HCT116 (cell line): ENCODE results near the gene NR6A1. TPM values are rescaled to one million over a fixed set of nuclear protein-coding genes. Genes with fewer than 3 reads are reported as not detected.
A peak's percentile ranks its signal among the peaks of the same experiment; 100 is the strongest.

Source experiments
- ATAC-seq: fragments of 200-7000 bp; cut with Tn5 transposase; 2 replicates; pipeline ENCODE4 v1.9.1; 2020; ENCODE audit warnings: mild to moderate bottlenecking, moderate library complexity
- BruUV-seq: library from RNA; stranded (reverse); fragments of 400-500 nt; replicated peaks from 2 replicates; lab custom pipeline; 2021; lab: Mats Ljungman, UMichigan
- CTCF ChIA-PET: fragments of 300-600 bp; sonication (Branson Sonifier 250); formaldehyde crosslinking; loops from one replicate; lab custom pipeline; 2021; ENCODE audit warnings: antibody characterized with exemption; lab: Charles Lee
- POLR2A ChIA-PET: fragments of 300-600, 350-600 bp; sonication (Branson Sonifier 250); formaldehyde crosslinking; loops from one replicate; lab custom pipeline; 2021; ENCODE audit warnings: antibody characterized with exemption; lab: Charles Lee
- RAD21 ChIA-PET, 2 experiments: fragments of 300-600 bp; sonication (Branson Sonifier 250); formaldehyde crosslinking; loops; one replicate each; lab custom pipeline; 2023; ENCODE audit warnings: low total read pairs in 2 of 2; ENCODE audit not compliant: uncharacterized antibody in 2 of 2, unreplicated experiment in 2 of 2, low non-redundant PET in 1 of 2; lab: Charles Lee
- DNase-seq: peaks from one replicate; pipeline ENCODE4 v3.0.0-alpha.2; 2010; ENCODE audit warnings: low read depth, low spot score
- H2AFZ ChIP-seq: fragments of 200-600 bp; shearing (Covaris generic), sonication (generic); 2 replicates; pipeline ENCODE4 v1.6.1; 2017; ENCODE audit warnings: low read depth, mixed run types, mixed read lengths, antibody characterized with exemption, low read length; ENCODE audit not compliant: poor library complexity, severe bottlenecking
- H3K27ac ChIP-seq: 2 replicates; pipeline ENCODE4 v1.5.1; 2012; ENCODE audit warnings: low read depth, low read length
- H3K27me3 ChIP-seq: fragments of 200-600 bp; sonication (generic); 2 replicates; pipeline ENCODE4 v1.6.1; 2016; ENCODE audit warnings: mixed run types, low read length, mixed read lengths; ENCODE audit not compliant: insufficient read depth
- H3K36me3 ChIP-seq, 2 experiments: fragments of 200-500 bp in 1 of 2; fragments of 200-600 bp in 1 of 2; sonication (Bioruptor generic) in 1 of 2; sonication (generic) in 1 of 2; 2 replicates each; pipeline versions ENCODE4 v1.5.1 to v1.6.1; 2014 to 2016; ENCODE audit warnings: low read length in 2 of 2, inconsistent platforms in 1 of 2, mixed read lengths in 1 of 2, mixed run types in 1 of 2; ENCODE audit not compliant: insufficient read depth in 2 of 2, control insufficient read depth in 1 of 2
- H3K4me1 ChIP-seq, 2 experiments: fragments of 200-600 bp in 1 of 2; sonication (generic) in 1 of 2; 2 replicates each; pipeline versions ENCODE4 v1.5.1 to v1.6.1; 2012 to 2017; ENCODE audit warnings: low read length in 2 of 2, inconsistent platforms in 1 of 2, mild to moderate bottlenecking in 1 of 2, mixed read lengths in 1 of 2, mixed run types in 1 of 2, moderate library complexity in 1 of 2; ENCODE audit not compliant: insufficient read depth in 2 of 2, control insufficient read depth in 1 of 2
- H3K4me2 ChIP-seq: fragments of 200-600 bp; sonication (generic); 2 replicates; pipeline ENCODE4 v1.6.1; 2017; ENCODE audit warnings: mixed run types, low read length, mixed read lengths
- H3K4me3 ChIP-seq, 2 experiments: fragments of 200-600 bp in 1 of 2; sonication (generic) in 1 of 2; replicated peaks in 1 of 2; 2 replicates each; pipeline ENCODE4 v1.5.1; 2011 to 2016; ENCODE audit warnings: low read length in 2 of 2, control low read depth in 1 of 2, low read depth in 1 of 2, mild to moderate bottlenecking in 1 of 2, mixed read lengths in 1 of 2, mixed run types in 1 of 2
- H3K79me2 ChIP-seq: fragments of 200-600 bp; sonication (generic); 2 replicates; pipeline ENCODE4 v1.6.1; 2017; ENCODE audit warnings: mild to moderate bottlenecking, mixed run types, low read length, moderate library complexity, mixed read lengths; ENCODE audit not compliant: insufficient read depth
- H3K9ac ChIP-seq: fragments of 200-600 bp; sonication (generic); 2 replicates; pipeline ENCODE4 v1.6.1; 2016; ENCODE audit warnings: low read length, mixed read lengths
- H3K9me2 ChIP-seq: fragments of 200-600 bp; sonication (generic), shearing (Covaris generic); 2 replicates; pipeline ENCODE4 v1.6.1; 2017; ENCODE audit warnings: mixed run types, mild to moderate bottlenecking, moderate library complexity; ENCODE audit not compliant: insufficient read depth
- H3K9me3 ChIP-seq, 2 experiments: fragments of 200-500 bp in 1 of 2; fragments of 200-600 bp in 1 of 2; sonication (Bioruptor generic) in 1 of 2; sonication (generic) in 1 of 2; 2 replicates each; pipeline ENCODE4 v1.6.1; 2014 to 2017; ENCODE audit warnings: low read length in 2 of 2, mixed read lengths in 2 of 2, inconsistent platforms in 1 of 2, low read depth in 1 of 2, mild to moderate bottlenecking in 1 of 2, mixed run types in 1 of 2, moderate library complexity in 1 of 2; ENCODE audit not compliant: control insufficient read depth in 1 of 2, insufficient read depth in 1 of 2
- H4K20me1 ChIP-seq: fragments of 200-600 bp; sonication (generic), shearing (Covaris generic); 2 replicates; pipeline ENCODE4 v1.6.1; 2017; ENCODE audit warnings: mixed run types, mild to moderate bottlenecking, moderate library complexity; ENCODE audit not compliant: insufficient read depth
- CBX3 ChIP-seq: IDR thresholded peaks from 2 replicates; pipeline ENCODE4 v1.6.1; 2012; ENCODE audit warnings: low read depth
- CEBPB ChIP-seq: IDR thresholded peaks from 2 replicates; pipeline ENCODE4 v1.6.1; 2012; ENCODE audit warnings: low read depth
- EGR1 ChIP-seq: IDR thresholded peaks from 2 replicates; pipeline ENCODE4 v1.6.1; 2012; ENCODE audit warnings: low read depth
- ELF1 ChIP-seq: IDR thresholded peaks from 2 replicates; pipeline ENCODE4 v1.6.1; 2012; ENCODE audit warnings: low read depth, borderline replicate concordance
- FOSL1 ChIP-seq: IDR thresholded peaks from 2 replicates; pipeline ENCODE4 v1.6.1; 2012; ENCODE audit warnings: low read depth
- POLR2A ChIP-seq: IDR thresholded peaks from 2 replicates; pipeline ENCODE4 v1.7.0; 2011; ENCODE audit warnings: borderline replicate concordance; ENCODE audit not compliant: insufficient read depth, insufficient read length; ENCODE audit errors: extremely low read depth
- POLR2AphosphoS5 ChIP-seq: IDR thresholded peaks from 2 replicates; pipeline ENCODE4 v1.6.1; 2011; ENCODE audit warnings: mild to moderate bottlenecking, low read depth, low read length, moderate library complexity
- RAD21 ChIP-seq: IDR thresholded peaks from 2 replicates; pipeline ENCODE4 v1.6.1; 2012; ENCODE audit warnings: low read depth, mild to moderate bottlenecking
- TCF7L2 ChIP-seq: IDR thresholded peaks from 2 replicates; pipeline ENCODE4 v1.7.0; 2011; ENCODE audit warnings: borderline replicate concordance, inconsistent platforms; ENCODE audit not compliant: insufficient read depth, insufficient read length; ENCODE audit errors: extremely low read depth
- YY1 ChIP-seq: IDR thresholded peaks from 2 replicates; pipeline ENCODE4 v1.6.1; 2011; ENCODE audit warnings: low read length, low read depth, moderate library complexity, mild to moderate bottlenecking; ENCODE audit not compliant: insufficient replicate concordance; ENCODE audit errors: extremely low read depth
- ZFX ChIP-seq: fragments of 450-650 bp; IDR thresholded peaks from 2 replicates; pipeline ENCODE4 v1.6.1; 2017
- ZNF274 ChIP-seq: fragments of 200-500 bp; sonication (Bioruptor generic); IDR thresholded peaks from 2 replicates; pipeline ENCODE4 v1.6.1; 2014; ENCODE audit warnings: mild to moderate bottlenecking, low read depth, low read length, inconsistent platforms
- intact Hi-C: fragments of 100-400 bp; cut with micrococcal nuclease; formaldehyde crosslinking; loops from 2 replicates; pipeline ENCODE4 v1.10.0; 2022
- total RNA-seq: library from RNA; stranded (reverse); gene quantifications from one replicate; pipeline ENCODE4 v1.2.1, GENCODE V29; 2021; ENCODE audit not compliant: unreplicated experiment
- TF ChIP-seq, protein P1 (sequence below): IDR thresholded peaks from 2 replicates; pipeline ENCODE4 v1.6.1; 2012

The NR6A1 gene
- total RNA-seq, 1 experiment from 2014 or later, result 9.9 TPM

DNA sequence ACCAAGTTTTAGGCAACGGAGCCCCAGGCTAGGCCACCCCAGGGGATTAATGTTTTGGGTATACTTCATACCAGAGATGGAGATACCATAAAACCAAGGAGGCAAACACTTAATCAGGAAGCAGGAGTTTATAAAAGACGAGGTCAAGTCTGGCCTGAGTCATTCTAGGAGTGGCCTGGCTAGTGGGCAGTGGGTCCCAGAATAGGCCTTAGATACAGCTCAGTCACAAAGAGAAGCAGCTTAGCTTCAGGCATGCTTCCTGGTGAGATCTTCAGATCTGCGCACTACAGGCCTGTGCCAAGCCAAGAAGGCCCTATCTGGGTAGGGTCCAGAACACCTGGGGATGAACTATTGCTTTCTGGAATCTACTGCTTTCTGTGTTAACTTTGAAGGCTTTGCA, 243.3 kb downstream of the NR6A1 start:
- Histone ChIP-seq H2AFZ (no peak overlapping the region), H3K27me3 (no peaks in the 10 kb centered on the region), H3K36me3 (peaks cover 0 to 5% of the 10 kb centered on the region in 2 experiments; a peak in 1 of 4 replicates), H4K20me1 (no peaks in the 10 kb centered on the region), H3K4me3 (no peak overlapping the region), H3K9me2 (no peaks in the 10 kb centered on the region), H3K9ac (no peak overlapping the region), H3K27ac (0 out of 2 replicates have a peak overlapping the region, but pooled peaks have one; percentile 15), H3K9me3 (no peaks in the 10 kb centered on the region), H3K79me2 (no peaks in the 10 kb centered on the region), H3K4me1 (peaks cover 3 to 20% of the 10 kb centered on the region in 2 experiments; a peak in 2 of 4 replicates), H3K4me2 (peak overlapping the region; percentile 12)
- intact Hi-C loops, result no loop called here
- TF ChIP-seq POLR2AphosphoS5 (no peak), YY1 (no peak)
- TF ChIP-seq, protein P1, sequence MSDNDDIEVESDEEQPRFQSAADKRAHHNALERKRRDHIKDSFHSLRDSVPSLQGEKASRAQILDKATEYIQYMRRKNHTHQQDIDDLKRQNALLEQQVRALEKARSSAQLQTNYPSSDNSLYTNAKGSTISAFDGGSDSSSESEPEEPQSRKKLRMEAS, result no peak
- BruUV-seq, result no TSS peak
- DNase-seq, result no peak
- ATAC-seq, result peak; percentile 76
- ChIA-PET POLR2A (no interaction called here), RAD21 (no interaction called here), CTCF (interaction anchor here (0.9 to 3.0 kb wide), 2 partner anchors 9 to 12 kb away, joined by 4 to 16 read pairs; no protein-coding TSS in a partner anchor)

DNA sequence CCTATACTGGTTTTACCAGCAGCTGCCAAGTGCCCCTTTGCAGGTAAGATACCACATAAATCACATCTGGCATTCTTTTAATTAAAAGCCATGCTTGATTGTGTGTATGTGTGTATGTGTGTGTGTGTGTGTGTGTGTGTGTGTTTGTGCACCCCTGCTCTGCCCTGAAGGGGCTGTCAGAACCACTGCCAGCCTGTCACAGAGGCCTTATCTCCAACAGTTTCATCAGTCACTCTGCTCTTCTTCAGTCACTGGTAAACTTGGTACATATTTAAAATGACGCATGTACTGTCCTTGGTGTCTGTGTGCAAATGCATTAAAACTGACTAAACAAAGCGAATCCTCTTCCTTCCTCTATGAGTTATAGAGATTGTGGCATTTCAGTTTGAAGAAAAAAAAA, 244.9 kb downstream of the NR6A1 start:
- TF ChIP-seq TCF7L2, result no peak
- TF ChIP-seq RAD21, result no peak
- no peak for TF ChIP-seq POLR2A
- TF ChIP-seq ZFX, result no peak
- no peak for TF ChIP-seq ELF1
- no peak for TF ChIP-seq CBX3
- TF ChIP-seq ZNF274, result no peak
- no peak for TF ChIP-seq EGR1
- TF ChIP-seq FOSL1, result no peak
- no peak for TF ChIP-seq CEBPB
- Histone ChIP-seq H3K4me3 (no peak overlapping the region), H3K9me2 (no peaks in the 10 kb centered on the region), H3K27me3 (no peaks in the 10 kb centered on the region), H3K9ac (no peak overlapping the region), H3K4me1 (peaks cover 3 to 26% of the 10 kb centered on the region in 2 experiments; a peak in 2 of 4 replicates), H3K9me3 (no peaks in the 10 kb centered on the region), H2AFZ (no peak overlapping the region), H3K4me2 (no peak overlapping the region), H3K79me2 (no peaks in the 10 kb centered on the region), H3K36me3 (peaks cover 0 to 5% of the 10 kb centered on the region in 2 experiments; a peak in 1 of 4 replicates), H3K27ac (no peak overlapping the region), H4K20me1 (no peaks in the 10 kb centered on the region)
- BruUV-seq, result no TSS peak
- ChIA-PET RAD21 (no interaction called here), POLR2A (no interaction called here), CTCF (no interaction called here)
- ATAC-seq, result no peak
- no peak for DNase-seq
- intact Hi-C loops, result no loop called here
